GM12864 (cell line): ENCODE data around the gene CTU2.

ENCODE experiments used
- DNase-seq: peaks from one replicate; pipeline ENCODE4 v3.0.0-alpha.2; 2011; ENCODE audit warnings: low read depth
- H3K4me3 ChIP-seq: 2 replicates; pipeline ENCODE4 v1.5.1; 2011; ENCODE audit warnings: mild to moderate bottlenecking, low read depth, low read length, control low read depth
- TF ChIP-seq, protein P1 (sequence below): IDR thresholded peaks from 2 replicates; pipeline ENCODE4 v1.5.1; 2011; ENCODE audit warnings: low read depth, mild to moderate bottlenecking, moderate library complexity, low read length, control low read depth, inconsistent platforms; ENCODE audit errors: missing control alignments

CTU2 gene

DNA sequence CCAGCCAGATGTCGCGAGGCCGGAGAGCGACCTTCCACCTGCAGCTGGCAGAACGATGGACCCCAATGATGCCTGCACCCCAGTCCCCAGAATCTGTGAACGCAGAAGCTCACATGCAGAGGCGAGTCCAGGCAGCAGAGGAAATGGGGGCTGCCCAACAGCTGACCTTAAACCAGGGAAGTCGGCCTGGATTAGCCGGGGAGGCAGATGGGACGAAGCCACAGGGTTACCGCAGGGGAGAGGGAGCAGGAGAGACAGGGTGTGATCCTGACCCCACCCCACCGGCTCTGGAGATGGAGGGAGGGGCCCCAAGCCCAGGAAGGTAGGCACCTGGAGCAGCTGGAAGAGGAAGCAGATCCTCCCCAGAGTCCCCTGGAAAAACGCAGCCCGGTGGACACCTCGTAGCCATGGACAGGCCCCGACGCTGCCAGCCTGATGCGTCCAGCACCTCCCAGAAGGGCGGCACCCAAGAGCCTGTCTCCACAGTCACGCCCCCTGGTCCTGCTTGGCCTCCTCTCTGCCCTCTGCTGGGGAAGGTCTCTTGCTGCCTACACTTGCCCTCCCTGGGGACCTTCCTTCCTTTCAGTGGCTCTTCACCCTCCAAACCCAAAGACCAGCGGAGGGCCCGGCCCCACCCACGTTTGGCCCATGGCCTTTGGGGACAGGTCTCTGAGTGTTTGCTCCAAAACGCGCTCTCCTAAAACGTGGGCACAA lies 41.4 kb downstream of the CTU2 start:
- TF ChIP-seq, protein P1, sequence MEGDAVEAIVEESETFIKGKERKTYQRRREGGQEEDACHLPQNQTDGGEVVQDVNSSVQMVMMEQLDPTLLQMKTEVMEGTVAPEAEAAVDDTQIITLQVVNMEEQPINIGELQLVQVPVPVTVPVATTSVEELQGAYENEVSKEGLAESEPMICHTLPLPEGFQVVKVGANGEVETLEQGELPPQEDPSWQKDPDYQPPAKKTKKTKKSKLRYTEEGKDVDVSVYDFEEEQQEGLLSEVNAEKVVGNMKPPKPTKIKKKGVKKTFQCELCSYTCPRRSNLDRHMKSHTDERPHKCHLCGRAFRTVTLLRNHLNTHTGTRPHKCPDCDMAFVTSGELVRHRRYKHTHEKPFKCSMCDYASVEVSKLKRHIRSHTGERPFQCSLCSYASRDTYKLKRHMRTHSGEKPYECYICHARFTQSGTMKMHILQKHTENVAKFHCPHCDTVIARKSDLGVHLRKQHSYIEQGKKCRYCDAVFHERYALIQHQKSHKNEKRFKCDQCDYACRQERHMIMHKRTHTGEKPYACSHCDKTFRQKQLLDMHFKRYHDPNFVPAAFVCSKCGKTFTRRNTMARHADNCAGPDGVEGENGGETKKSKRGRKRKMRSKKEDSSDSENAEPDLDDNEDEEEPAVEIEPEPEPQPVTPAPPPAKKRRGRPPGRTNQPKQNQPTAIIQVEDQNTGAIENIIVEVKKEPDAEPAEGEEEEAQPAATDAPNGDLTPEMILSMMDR: peak; percentile 65
- no peak for DNase-seq
- H3K4me3 ChIP-seq: no peak overlapping the region

DNA sequence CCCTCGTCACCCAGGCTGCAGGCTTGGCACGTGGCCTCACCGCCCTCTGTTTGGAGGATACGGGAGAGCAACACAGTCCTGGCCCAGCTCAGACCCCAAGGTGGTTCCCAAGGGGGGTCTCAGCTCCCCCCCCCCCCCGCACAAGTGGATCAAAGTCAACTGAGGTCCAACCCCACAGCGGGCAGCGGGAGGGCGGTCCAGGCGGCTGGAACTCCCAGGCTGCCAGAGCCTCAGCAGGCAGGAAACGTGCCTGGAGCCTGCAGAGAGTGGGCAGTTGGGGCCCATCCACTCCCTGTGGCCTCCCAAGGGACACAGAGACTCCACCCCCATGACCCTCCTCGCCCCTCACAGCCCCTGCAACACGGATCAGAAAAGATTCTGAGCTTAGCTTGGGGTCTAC lies 42.1 kb downstream of the CTU2 start:
- TF ChIP-seq, protein P1: no peak
- DNase-seq: no peak

DNA sequence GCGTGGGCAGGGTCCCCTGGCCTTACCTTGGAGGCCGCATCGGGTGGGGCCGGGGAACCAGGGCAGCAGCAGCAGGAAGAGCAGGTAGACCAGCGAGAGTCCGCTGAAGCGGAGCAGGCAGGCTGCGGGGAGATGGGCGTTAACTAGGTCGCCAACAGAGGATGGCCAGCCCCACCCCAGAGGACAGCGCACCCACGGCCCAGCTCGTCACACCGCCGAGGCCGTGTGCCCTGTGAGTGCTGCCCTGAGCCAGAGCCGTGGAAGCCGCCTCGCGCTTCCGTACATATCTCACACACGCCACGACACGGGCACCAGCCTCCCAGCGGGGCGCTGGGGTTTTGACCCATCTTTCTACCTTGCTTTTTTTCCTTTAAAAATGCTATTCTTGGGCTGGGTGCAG lies 43.1 kb downstream of the CTU2 start:
- no peak for DNase-seq
- no peak overlapping the region for H3K4me3 ChIP-seq

More for the DNA sequence above, 42.1 kb downstream of the CTU2 start:
- no peak overlapping the region for H3K4me3 ChIP-seq

DNA sequence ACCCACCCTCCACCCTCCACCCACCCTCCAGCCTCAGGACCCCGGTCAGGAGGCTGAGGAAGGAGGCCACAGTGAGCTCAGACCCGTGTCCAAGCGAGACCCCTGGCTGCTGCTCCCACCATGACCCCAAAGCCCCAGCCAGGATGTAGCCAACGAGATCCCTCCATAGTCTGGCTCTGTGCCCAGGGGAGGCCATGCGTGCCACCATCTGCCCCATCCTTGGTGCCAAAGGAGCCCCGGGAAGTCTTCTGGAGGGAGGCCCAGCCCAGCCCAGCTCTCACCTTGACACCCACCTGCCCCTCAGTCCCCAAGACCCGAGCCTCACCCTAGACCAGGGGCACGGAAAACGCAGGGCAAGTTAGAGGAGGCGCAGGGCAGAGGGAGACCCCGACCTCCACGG lies 44.6 kb downstream of the CTU2 start:
- TF ChIP-seq, protein P1: no peak
- H3K4me3 ChIP-seq: no peak overlapping the region
- no peak for DNase-seq

More for the DNA sequence above, 43.1 kb downstream of the CTU2 start:
- TF ChIP-seq, protein P1: no peak

DNA sequence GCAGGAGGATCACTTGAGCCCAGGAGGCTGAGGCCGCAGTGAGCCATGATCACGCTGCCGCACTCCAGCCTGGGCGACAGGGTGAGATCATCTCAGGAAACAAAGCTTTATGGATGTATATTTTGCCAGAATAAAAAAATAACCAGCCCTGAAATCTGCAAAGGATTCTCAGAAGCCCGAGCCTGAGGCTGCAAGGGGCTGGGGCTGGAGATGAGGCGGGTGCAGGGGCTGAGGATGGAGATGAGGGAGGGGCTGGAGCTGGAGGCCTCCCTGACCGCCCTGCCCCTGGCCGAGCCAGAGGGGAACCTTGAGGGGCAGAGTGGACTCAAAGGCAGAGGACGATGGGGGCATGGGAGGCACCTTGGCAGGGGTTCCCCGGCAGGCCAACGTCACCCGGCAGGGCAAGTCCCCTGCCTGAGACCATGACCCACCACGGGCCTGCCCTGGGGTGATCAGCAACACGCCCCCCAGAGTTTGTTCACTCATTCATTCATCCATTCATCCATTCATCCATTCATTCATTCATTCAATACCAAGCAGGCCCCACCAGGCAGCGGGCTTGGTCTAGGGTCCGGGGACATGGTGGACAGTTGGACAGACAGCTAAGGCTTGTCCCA lies 46.2 kb downstream of the CTU2 start:
- TF ChIP-seq, protein P1: no peak
- no peak for DNase-seq
- H3K4me3 ChIP-seq: no peak overlapping the region

DNA sequence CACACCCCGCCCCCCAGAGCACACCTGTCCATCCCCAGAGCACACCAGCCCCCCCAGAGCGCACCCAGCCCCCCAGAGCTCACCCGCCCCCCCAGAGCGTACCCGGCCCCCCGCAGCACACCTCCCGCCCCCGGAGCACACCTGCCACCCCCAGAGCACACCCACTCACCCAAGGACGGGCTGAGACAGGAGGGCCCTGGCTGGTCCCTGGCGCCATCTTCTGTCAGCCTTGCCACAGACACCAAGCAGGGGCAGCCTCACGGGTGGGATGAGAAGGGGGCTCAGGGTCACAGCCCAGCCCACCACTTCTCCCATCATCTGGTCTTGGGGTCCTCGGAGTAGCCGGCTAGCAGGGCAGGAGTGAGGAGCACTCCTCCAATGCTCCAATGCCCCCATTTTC lies 46.9 kb downstream of the CTU2 start:
- TF ChIP-seq, protein P1: no peak
- DNase-seq: no peak

DNA sequence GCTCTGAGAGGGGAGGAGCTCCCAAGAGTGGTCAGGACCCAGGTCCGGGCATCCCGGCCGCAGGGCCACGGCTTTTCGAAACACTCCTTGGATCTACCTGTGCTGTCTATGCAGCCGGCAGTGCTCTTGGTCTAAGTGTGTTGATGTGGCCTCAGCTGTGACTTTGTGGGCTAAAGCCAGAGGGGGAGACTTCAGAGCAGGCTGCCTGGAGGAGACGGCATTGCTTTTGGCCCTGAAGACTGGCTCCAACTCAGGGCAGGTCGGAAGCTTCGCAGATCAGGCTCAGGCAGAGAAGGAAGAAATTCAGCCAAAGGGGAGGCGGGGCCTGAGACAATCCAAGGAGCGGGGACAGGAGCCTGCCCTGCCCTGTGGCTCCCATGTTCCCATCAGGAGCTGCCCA lies 47.3 kb downstream of the CTU2 start:
- TF ChIP-seq, protein P1: no peak
- no peak for DNase-seq
- H3K4me3 ChIP-seq: no peak overlapping the region

More for the DNA sequence above, 46.9 kb downstream of the CTU2 start:
- H3K4me3 ChIP-seq: no peak overlapping the region
